CD4-positive, alpha-beta T cell treated with Interleukin-10 for 1 hour (primary cell): ENCODE data around the gene TGFB1.
"Not testable (repeated sequence)": the region's sequence is repeated elsewhere in the genome, so short reads cannot be mapped to it uniquely, and the experiment has no call there.

Source experiments
- DNase-seq: peaks from one replicate; pipeline ENCODE4 v3.0.0-alpha.2; 2020

The TGFB1 gene

DNA sequence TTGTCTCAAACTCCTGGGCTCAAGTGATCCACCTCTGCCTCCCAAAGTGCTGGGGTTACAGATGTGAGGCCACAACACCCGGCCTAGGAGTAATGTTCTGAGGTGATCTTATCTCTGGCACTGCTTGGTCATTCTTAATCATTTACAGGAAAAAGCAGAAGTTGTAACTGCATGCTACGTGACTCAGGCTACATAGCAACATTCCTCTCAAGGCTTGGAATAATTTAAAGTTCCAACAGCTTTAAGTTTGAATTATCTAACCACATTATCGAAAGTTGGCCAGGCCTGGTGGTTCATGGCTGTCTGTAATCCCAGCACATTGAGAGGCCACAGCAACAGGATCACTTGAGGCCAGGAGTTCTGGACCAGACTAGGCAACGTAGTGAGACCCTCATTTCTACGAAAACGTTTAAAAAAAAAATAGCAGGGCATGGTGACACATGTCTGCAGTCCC lies 14.2 kb upstream of the TGFB1 start:
- DNase-seq: no peak

DNA sequence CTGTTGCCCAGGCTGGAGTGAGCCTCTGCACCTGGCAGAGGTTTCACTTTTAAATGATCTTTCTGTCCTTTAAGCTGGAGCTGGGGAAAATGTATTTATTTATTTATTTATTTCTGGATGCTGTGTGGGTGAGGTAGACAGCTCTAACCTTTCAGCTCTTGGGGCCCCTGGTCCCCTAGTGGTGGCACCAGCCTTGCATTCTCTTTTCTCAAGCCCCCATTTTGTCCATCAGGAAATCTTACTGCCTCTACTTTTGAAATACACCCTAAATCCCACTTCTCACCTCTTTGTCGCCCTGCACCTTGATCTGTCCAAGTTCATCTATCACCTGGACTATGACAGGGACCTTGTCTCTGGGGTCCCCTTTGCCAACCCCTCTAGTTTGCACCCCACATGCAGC lies 12.4 kb upstream of the TGFB1 start:
- no peak for DNase-seq

DNA sequence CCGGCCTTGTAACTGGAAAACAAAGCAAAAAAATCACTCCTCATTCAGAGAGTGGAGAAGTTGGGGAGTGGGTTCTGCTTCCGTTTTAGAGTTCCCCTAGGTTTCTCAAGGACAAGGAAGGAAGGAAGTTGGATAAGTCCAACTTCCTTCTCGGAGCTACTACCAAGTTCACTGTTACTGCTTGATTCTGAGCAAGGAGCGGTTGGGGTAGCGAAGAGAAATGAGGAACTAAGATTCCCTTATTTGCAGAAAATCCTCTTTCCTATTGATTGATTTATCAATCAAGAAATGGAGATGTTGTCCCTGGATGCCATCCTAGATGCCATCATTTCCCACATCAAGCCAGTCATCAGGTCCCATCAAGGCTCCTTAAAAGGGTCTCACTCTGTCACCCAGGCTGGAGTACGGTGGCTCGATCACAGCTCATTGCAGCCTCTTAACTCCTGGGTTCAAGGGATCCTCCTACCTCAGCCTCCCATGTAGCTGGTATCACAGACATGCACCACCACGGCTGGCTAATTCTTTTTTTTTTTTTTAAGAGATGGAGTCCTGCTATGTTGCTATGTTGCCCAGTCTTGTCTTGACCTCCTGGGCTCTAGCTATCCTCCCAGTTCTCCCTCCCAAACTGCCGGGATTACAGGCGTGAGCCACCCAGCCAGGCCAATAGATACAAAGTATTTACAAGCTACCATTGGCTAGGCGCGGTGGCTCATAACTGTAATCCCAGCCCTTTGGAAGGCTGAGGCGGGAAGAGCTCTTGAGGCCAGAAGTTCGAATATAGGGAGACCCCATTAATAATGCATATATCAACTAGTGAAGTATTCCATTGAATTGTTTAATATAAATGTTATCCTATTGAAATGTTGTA lies 11.0 kb upstream of the TGFB1 start:
- no peak for DNase-seq

DNA sequence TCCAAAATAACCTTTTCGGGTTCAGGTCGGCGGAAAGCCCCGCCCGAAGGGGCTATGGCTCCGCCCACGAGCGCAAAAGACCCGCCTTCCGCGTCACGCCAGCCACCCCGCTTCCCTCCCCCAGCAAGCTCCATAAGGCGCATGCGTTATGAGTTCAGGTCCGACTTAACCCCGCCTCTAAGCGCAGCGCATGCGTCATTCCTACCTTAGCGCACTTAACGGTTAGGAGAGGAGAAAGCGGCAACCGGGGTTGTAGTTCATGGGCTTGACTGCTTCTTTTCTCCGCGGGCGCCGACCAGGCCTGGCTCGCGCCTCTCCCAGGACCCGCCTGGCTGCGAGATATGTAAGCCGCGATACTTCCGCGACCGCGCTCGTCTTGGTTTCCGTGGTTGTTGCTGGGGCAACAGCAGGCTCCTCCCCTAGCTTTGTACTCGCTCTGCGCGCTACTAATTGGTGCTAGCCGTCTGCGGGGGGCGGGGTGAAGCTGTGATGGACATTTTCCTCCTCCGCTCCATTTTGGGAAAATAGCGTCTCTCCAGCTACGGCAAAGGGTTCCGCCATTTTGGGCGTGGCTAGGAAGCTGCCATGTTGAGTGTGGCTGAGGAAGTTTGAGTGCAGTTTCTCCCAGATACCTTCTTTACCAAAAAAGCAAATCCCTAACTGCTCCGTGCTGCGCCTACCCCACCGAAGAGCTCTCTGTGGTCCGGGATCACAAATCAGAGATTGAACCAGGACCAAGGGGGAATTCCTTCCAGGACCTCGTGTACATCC lies 10.2 kb upstream of the TGFB1 start, which contains the start of gene B9D2:
B9D2 (minus strand) TSS at position 397 of the 771 bp plus-strand sequence. CDS start 630 bp downstream, outside the sequence.
- DNase-seq: peak; percentile 99

DNA sequence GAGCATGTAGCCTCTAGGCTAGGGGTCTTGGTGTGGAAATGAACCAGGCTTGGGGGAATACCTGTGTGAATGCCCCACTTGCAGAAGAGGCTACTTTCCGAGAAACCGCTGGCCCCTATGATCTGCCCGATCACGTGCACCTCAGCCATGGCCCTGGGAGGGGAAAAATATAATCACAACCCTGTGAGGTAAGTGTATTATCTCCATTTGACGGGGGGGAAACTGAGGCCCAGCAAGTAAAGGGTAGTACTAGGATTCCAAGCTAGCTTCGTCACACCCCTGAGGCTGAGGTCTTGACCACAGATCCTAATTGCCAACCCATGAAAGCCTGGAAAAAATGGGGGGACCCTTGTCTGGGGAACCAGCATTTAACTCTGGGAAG lies 9.6 kb upstream of the TGFB1 start:
- no peak for DNase-seq

DNA sequence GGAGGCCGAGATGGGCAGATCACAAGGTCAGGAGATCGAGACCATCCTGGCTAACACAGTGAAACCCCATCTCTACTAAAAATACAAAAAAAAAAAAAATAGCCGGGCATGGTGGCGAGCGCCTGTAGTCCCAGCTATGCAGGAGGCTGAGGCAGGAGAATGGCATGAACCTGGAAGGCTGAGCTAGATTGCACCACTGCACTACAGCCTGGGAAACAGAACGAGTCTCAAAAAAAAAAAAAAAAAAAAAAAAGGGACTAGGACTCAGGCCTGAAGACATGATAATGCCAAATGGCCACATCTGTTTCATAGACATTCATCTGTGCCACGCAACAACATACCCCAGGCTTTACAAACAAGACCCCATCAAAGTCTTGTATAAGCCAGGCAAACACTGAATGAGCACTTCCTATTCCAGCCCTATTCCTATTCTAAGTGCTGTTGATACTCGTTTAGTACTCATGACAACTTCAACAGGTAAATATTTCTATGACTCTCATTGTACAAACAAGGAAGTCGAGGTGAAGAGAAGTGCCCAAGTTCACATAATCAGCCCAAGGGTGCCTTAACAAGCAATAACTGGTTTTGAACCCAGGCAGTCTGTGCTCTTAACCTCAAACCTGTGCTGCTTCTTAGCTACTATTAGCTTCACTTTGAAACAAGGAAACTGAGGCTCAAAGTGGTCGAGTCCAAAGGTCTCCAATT lies 8.6 kb upstream of the TGFB1 start:
- no peak for DNase-seq

DNA sequence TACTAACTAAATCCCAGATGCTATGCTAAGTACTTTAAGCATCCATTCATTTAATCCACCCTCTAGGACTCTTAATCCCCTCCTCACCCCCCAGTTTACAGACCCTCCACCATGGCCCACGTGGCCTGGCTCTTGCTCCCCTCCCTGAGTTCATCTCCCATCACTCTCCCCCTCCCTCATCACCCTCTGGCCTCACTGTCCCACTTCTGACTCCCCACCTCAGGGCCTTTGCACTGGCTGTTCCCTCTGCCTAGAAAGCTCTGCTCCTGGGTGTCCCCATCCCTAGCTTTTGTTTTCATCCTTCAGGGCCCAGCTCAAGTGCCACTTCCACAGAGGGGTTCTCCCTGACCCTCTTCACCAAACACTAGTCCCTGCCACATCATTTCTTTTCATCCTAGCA lies 6.0 kb upstream of the TGFB1 start:
- no peak for DNase-seq

DNA sequence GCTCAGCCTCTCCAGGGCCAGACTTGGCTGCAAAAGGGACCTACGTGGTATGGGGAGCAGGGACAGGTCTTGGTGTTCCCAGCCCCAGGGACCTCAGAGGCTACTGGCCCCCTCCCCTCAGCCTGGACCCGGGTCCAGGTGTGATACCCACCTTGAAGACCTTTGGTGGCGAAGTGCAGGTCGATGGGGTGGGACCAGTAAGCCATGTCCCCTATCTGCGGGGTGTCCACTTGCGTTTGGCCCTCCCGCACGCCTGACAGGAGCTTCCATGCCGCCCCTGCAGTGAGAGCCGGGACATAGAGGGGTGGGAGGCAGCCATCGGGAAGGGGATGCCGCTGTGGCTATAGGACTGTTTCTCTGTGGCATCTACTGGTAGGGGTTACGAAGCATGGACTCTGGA lies 4.0 kb upstream of the TGFB1 start:
- no peak for DNase-seq

DNA sequence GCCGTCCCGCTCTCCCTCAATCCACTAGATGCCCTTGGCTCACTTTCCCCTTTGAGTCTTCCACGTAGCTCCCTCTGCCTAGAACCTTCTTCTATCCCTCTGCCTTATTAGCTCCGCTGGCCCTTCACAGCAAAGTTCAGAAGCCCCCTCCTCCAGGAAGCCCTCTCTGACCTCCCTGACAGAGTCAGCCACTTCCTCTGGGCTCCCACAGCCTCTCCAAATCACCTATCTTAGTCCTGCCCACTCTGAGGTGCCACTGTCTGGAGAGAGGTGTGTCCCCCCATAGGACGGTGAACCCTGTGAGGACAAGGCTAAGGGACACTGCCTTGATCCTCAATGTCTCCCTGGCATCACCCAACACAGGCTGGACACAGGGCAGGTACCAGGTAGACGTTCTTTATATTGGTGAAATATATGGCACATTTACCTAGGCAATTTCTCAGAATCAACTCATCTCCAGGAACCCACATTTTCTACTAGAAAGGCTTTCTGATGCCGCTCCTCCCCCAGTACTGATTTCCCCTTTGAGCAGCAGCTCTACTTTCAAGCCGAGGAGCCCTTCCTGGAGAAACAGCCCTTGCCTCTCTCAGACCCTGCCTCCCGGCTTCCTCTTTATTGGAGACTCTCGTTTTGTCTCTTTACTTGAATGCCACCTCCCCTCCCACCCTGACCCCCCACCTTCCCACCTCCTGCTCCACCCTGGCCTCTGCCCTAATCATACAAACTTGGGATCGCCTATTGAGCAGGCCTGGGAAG lies 3.4 kb upstream of the TGFB1 start:
- peak; percentile 53 for DNase-seq

DNA sequence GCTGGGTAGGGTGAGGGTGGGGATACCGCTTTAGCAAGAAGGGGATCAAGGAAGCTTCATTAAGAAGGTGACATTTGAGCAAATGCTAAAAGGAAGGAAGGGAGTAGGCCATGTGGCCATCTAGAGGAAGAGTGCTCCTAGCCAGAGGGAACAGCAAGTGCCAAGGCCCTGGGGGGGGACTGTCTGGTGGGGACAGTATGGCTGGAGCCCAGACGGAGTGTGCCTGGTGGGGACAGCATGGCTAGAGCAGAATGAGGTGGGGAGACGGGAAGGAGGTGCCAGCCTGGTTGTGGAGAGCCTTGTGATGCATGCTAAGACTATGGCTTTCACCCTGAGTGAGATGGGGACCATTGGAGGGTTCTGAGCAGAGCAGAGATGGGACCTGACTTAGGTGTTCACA lies 2.1 kb upstream of the TGFB1 start:
- no peak for DNase-seq

DNA sequence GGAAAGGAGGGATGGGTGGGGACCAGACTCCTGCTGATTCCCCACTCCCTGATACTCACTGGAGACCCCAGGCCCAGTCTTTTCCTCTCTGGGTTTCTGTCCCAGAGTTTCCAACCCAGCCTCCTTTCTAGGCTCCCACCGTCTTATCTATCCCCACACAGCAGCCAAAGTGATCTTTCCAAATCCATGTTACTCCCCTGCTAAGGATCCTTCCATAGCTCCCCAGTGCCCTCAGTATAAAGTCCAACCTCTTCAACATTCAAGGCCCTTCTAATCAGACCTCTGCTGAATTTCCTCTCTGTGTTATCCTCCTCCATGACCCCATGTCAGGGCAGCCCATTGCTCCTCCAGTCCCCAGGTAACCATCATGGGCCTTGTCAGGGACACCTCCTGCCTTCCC lies 1.3 kb upstream of the TGFB1 start:
- DNase-seq: no peak

DNA sequence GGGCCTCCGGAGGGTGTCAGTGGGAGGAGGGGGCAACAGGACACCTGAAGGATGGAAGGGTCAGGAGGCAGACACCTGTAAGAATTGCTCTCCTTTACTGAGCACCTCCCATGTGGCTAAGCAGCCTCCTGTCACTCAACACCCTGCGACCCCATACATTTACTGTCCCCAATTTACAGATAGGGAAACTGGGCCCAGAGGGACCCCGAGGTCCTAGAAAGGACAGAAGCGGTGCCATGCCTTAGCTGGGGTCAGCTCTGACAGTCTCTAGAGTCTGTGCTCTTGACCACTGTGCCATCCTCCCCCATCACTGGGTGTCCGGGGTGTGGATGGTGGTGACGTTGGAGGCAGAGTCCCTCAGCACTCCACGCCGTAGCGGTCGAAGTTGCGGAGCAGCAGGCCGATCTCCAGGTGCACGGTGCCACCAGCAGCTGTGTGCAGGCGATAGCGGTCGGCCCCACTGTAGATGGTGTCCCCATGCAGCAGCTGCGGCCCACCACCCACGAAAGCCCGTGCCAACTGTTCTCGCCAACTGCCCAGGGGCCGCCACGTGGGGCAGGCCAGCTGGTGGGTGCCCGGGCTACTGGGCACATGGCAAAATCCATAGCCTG lies 726 bp upstream of the TGFB1 start:
- DNase-seq: no peak

DNA sequence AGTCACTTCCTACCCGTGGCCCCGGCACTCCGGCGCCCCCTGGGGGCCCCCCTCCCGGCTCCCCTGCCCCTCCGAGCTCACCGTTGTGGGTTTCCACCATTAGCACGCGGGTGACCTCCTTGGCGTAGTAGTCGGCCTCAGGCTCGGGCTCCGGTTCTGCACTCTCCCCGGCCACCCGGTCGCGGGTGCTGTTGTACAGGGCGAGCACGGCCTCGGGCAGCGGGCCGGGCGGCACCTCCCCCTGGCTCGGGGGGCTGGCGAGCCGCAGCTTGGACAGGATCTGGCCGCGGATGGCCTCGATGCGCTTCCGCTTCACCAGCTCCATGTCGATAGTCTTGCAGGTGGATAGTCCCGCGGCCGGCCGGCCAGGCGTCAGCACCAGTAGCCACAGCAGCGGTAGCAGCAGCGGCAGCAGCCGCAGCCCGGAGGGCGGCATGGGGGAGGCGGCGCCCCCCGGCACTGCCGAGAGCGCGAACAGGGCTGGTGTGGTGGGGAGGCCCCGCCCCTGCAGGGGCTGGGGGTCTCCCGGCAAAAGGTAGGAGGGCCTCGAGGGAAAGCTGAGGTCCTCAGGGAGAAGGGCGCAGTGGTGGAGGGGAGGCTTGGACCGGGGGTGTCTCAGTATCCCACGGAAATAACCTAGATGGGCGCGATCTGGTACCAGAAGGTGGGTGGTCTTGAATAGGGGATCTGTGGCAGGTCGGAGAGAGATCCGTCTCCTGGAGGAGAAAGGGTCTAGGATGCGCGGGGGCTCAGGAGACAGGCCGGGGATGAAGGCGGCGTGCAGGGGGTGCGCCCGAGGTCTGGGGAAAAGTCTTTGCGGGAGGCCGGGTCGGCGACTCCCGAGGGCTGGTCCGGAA lies 885 bp downstream of the TGFB1 start:
- DNase-seq: peak; percentile 81

DNA sequence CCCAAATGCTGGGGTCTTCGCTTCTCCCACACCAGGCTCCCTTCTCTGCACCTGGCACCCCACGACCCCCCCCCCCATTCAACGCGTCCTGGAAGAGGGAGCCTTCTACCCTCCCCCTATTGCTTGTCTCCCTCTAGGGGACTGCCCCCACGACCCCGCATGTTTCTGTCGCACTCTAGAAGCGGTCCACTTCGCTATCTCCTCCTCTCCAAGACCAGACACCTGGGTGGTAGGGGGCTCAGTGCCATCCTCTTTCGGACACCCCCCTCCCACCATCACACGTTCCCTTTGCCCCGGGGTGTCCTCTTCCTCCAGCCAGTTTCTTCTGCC lies 1.5 kb downstream of the TGFB1 start:
- DNase-seq: no peak

DNA sequence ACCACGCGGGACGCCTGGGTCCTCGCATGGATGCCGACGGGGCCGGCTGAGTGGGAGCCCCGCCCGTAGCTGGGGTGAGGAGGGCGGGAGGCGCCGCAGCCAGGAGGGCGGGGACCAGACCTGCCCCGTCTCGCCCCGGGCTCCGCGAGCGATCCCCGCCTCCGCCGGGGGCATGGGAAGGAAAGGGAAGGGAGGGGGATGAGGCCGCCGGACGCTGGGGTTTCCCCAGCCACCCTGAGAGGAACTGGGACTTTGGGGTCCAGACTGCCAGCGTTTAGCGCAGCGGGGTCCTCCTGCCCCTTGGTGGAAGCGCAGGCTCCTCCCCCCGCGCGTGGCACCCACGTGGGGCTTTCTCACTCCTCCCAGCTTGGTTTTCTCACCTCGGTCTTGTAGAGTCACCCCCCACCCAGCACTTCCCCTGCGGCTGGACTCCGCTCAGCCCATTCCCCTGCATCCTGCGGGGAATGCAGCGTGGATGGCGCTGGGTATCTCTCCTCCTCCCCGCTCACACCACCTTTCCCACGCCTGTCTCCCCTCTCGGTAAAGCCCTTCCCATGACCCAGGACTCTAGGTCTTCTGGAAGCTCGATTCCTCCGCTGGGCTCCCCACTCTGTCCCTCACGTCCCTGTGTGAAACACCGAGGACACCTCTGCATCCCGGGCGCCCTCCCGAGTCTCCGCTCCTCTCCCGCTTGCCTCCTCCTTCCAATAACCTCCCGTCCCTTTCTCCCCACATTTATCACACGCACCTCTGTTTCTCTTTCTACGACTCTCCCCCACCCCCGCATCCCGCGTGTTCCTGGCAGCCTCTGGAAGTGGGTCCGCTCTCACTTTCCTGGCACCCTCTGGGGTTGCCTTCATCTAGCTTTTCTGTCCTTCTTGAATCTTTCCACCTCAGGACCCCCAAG lies 2.1 kb downstream of the TGFB1 start:
- DNase-seq: peak; percentile 89

DNA sequence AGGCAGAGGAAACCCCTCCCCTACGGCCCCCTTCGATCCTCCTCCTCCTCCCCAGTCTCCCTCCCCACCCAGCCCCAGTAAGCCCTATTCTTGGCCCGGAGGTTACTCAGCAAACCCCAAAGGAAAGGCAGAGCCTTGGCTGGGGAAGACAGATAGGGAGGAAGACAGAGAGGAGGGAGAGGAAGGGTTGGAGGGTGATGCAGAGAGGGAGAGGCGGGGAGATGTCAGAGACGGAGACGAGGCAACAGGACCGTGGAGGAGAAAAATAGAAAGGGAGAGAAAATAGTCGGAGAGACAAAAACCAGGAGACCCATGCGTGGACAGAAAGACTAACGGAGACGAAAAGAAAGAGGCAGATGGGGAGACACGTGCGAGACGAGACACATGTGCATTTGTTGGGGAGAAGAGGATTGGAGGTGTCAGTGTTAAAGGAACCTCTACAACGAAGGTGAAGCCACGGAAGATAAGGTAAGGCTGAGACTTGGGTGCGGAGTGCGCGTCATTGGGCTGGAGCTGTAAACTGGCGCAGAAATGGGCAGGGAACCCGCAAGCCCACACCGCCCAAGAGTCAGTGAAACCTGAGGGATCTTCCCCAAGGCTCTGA lies 2.9 kb downstream of the TGFB1 start:
- peak; percentile 28 for DNase-seq

DNA sequence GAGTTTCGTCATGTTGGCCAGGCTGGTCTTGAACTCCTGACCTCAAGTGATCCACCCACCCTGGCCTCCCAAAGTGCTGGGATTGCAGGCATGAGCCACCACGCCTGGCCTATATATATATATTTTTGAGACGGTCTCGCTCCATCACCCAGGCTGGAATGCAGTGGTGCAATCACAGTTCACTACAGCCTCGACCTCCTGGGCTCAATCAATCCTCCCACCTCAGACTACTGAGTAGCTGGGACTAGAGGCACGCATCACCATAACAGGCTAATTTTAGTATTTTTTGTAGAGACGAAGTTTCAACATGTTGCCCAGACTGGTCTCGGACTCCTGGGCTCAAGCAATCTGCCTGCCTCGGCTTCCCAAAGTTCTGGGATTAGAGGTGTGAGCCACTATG lies 6.8 kb downstream of the TGFB1 start:
- not testable (repeated sequence) for DNase-seq

DNA sequence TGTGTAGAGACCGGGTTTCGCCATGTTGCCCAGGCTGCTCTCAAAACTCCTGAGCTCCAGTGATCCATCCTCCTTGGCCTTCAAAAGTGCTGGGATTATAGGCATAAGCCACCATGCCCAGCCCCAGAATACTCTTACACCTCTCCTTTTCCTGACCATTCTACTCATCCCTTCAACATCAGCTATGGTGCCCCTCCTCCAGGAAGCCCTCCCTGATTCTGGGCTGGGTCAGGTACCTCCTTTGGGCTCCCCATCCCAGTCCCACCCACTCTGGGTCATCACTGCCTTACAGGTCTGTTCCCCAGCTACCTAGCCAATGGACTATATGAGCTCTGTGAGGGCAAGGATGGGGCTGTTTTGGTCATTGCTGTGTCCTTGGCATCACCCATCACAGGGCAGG lies 9.6 kb downstream of the TGFB1 start:
- no peak for DNase-seq

DNA sequence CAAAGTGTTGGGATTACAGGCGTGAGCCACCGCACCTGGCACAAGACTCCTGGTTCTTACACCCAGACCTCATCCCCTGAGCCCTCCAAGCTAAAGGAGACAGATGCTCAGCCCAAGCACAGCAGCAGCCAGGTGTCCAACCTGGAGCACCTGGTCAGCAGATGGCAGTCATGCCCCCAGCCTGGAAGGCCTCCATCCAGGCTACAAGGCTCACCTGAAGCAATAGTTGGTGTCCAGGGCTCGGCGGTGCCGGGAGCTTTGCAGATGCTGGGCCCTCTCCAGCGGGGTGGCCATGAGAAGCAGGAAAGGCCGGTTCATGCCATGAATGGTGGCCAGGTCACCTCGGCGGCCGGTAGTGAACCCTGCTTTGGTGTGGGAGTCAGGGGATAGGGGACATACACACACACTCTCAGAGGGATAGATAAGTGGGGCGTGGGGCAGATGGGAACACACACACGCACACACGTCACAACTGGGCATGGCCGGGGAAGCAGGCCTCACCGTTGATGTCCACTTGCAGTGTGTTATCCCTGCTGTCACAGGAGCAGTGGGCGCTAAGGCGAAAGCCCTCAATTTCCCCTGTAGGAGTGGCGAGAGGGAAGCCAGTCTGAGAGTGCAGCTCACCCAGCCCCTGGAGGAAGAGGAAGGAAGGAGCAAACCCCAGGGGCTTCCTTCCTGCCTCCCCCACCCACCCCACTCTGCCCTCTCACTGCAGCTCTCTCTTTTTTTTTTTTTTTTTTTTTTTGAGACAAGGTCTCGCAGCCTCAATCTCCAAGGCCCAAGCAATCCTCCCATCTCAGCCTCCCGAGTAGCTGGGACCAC lies 11.8 kb downstream of the TGFB1 start:
- DNase-seq: peak; percentile 36
